OCI-LY7 (cell line): ENCODE results near the gene PFDN1.

Source experiments
- CTCF ChIP-seq: fragments of 200-600 bp; sonication (generic); conservative IDR thresholded peaks from 2 replicates; pipeline ENCODE4 v1.5.1; 2014; ENCODE audit warnings: mild to moderate bottlenecking, antibody characterized with exemption, low read length, moderate library complexity, mixed read lengths
- EZH2phosphoT487 ChIP-seq: fragments of 200-600 bp; sonication (generic); IDR thresholded peaks from 2 replicates; pipeline ENCODE4 v1.6.1; 2018; ENCODE audit warnings: low read depth, borderline replicate concordance, mild to moderate bottlenecking, mixed run types, antibody characterized with exemption, low read length, moderate library complexity, mixed read lengths

GRCh38 chr5:140286424-140286823 lies 16.5 kb downstream of the PFDN1 start:
- TF ChIP-seq CTCF = no peak
- TF ChIP-seq EZH2phosphoT487 = no peak
